ENCODE measurements around the gene IL17REL.
A peak's percentile ranks its signal among the peaks of the same experiment; 100 is the strongest.

Gene IL17REL

GRCh38 chr22:50045211-50046018, 32.9 kb upstream of the IL17REL start:
- DNase-seq = no peak

GRCh38 chr22:50044485-50045118, 32.0 kb upstream of the IL17REL start:
- no peak for DNase-seq

DNA sequence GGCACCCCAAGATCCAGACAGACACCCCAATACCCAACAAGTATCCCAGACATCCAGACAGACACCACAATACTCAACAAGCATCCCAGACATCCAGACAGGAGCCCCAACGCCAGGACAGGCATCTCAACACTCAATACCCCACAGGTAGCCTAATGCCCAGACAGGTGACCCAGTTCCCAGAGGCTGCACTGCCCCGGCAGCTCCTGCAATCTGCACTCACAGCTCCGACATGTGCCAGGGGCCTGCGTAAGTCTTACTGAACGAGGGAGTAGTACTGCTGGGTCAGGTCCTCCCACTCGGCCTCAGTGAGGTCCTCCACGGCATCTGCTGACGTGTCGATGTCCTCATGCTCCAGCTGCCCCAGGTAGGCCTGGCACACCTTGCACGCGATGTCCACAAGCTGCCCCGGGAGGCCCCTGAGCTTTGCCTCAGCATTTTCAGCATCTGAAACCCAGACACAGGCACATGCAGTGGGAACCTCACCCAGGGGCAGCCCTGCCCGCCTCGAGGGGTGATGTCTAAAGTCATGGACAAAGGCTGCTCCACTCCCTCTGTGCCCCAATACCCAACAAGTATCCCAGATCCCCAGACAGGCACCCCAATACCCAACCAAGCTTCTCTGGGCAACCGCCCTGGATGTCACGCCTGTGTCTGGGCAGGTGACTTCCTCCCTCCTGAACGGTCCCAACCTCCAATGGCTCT, 28.9 kb upstream of the IL17REL start:
- DNase-seq = no peak

- DNase-seq = no peak
These were observed 28.2 kb upstream of the IL17REL start for GRCh38 chr22:50040717-50041116.

DNA sequence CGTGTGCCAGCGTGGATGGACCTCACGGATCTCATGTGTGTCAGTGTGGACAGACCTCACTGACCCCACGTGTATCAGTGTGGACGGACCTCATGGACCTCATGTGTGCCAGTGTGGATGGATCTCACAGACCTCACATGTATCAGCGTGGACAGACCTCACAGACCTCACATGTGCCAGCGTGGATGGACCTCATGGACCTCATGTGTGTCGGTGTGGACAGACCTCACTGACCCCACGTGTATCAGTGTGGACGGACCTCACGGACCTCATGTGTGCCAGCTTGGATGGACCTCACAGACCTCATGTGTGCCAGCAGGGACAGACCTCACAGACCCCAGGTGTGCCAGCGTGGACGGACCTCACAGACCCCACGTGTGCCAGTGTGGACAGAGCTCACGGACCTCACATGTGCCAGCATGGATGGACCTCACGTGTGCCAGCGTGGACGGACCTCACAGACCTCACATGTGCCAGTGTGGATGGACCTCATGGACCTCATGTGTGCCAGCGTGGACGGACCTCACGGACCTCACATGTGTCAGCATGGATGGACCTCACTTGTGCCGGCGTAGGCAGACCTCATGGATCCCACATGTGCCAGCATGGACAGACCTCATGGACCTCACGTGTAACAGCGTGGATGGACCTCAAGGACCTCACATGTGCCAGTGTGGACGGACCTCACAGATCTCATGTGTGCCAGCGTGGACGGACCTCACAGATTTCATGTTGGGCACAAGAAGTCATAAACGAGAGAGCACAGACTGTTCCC, 27.3 kb upstream of the IL17REL start:
- DNase-seq = no peak

DNA sequence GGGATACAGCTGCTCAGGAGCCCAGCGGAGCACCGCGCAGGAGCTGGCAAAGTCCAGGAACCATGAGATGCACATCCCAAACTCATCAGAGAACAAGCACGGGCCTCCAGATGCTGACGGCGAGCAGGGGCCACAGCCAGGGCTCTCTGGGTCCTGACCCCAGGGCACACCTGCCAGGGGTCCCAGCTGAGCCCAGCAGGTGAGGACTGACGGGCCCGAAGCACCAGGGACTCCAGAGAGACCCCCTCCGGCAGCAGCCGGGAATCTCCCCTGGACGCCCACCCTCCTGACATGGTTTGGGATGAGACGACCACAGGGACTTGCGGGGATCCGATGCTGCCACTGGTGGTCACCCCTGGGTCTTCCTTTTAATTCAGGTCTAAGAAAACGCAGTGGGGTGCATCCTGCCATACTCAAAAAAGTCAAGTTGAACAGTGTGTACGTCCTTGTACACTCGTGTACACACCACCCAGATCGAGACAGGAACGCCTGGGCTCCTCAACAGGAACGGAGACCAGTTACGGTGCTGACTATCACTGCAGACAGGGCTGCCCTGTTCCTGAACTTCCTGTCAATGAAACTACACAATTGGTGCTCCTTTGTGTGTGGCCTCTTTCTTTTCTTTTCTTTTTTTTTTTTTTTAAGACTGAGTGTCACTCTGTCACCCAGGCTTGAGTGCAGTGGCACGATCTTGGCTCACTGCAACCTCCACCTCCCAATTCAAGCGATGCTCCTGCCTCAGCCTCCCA, 23.6 kb upstream of the IL17REL start:
- no peak for DNase-seq

- DNase-seq = no peak
These were observed 22.7 kb upstream of the IL17REL start for GRCh38 chr22:50035131-50035881.

DNA sequence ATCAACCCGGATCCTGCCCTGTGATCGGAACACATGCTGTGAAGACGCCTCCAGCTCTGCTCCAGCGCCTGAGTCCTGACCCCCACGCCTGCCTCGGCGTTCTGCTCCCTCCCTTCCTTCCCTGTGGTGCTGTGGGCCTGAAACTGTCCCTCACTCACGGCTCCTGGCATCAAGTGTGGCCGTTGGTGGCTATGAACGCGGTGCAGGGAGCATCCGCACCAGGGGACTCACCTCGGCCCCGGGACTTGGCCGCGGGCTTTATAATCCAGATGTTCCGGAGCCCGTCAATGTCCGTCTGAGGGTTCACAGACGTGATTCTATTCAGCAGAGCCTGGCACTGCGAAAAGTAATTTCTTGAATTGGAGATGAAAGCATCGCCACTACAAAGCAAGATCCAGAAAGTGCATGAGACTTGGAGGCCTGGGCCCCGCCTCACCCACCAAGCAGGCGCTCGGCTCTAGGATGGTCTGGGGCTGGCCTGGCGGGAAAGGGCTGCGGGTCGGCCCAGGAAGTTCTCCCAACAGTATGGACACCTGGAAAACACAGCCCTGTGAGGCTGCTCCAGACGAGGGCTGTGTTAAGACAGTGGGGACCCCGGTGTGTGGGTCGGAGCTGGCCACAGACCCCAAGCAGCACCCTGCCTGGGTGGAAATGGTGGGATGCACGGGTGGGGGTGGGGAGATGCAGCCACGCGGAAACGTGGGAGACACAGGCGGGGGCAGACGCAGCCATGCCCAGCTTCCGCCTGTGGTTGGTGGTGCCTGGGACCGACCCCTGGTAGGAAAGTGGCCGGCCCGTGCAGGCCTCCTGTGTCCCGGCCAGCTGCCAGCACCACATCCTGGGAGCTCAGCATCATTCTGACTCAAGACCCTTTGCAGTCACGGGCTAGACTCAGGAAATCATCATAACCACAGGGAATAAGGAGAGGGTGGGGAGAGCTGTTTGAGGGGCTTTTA, 21.8 kb upstream of the IL17REL start:
- DNase-seq = no peak

DNA sequence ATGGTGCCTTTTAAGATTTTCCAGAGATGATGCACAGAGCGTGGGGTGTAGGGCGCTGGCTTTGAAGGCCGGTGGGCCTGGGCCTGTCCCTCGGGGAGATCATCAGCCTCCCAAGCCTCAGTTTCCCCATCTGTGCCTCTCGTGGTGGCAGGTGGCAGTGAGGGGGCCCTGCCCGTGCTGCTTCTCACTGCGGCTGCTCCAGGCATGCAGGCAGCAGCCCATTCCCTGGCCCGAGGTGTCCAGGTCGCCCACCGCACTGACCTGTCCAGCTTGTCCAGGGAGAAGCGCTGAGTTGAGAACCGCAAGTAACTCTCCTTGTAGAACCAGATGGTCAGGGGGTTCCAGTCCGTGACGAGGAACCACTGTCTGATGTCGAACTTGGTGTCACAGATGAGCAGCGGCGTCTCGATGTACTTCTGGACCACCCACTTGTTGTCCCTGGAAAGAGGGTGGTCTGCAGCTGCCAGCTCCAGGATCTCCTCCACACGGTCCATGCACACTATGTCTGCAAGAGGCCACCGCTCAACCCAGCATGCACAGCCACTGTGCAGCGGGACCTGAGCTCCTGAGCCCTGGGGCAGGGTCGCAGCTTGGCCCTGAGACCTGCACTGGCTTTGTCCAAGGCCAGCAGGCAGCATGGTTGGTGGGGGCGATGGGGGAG, 20.5 kb upstream of the IL17REL start:
- DNase-seq = no peak

DNA sequence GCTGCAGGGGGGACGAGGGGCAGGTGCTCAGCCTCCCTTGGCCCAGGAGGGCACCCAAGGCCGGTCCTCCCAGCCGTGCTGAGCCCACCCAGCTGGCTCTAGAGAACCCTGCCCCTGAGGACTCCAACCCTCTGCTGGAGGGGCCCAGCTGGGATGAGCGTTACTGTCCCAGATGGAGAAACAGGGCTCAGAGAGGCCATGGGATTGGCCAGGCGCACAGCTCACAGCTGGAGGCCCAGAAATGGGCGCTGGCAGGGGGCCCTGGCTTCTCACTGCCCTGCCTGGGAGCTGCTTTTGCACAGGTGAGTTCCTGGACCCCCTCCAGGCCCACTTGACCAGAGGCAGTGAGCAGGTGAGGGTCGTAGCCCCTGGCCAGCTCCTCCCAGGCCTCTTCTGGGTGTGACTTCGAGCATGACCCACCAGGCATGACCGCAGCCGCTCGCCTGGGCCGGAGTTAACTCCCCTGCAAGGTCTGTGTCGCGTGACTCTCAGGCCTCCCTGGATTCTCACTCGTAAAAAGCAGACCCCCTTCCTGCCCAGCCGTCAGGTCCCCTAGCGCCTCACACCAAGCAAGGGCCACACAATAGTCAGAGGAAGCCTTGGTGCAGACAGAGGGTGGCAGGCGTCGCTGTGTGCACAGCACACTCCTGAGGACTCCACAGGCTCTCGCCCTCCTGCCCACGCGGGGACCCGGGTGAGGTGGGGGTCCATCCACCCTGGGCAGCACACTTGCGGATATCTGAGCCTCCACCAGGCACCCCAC, 19.7 kb upstream of the IL17REL start:
- DNase-seq = no peak

DNA sequence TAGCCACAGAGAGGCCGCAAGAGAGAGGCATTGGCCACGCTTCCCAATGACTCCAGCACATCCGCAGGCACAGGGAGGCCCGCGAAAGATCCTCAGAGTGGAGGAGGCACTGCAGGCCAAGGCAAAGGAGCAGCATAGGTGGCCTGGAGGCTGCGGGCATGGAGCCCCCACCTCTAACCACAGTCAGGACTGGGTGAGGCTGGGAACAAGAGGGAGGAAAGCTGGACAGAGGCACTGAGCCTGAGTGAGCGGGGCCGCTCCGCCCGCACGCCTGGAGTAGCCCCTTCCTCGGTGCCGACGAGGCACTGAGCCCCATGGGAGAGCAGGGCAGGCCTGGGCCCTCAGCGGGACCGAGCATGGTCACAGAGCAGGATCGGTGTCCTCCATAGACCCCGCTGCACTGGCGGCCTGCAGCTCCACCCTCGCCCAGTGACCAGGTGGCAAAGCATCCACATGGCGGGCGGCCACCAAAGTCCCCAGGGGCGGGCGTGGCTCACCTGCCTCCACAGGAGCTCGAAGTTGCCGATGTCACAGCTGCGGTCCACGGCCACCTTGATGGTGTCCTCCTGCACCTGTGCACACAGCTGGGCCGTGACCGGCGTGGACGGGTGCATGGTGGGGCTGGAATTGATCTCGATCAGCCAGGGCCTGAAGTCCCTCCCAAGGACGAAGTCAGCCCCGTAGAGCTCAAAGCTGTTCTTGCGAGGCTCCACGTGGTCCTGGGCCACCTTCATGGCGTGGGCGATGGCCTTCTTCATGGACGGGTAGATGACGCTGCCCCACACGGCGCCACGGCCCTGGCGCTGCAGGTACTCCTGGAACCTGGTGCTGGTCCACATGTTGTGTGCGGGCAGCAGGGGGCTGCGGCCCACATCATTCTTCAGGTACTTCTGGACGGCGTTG, 18.9 kb upstream of the IL17REL start:
- no peak for DNase-seq

DNA sequence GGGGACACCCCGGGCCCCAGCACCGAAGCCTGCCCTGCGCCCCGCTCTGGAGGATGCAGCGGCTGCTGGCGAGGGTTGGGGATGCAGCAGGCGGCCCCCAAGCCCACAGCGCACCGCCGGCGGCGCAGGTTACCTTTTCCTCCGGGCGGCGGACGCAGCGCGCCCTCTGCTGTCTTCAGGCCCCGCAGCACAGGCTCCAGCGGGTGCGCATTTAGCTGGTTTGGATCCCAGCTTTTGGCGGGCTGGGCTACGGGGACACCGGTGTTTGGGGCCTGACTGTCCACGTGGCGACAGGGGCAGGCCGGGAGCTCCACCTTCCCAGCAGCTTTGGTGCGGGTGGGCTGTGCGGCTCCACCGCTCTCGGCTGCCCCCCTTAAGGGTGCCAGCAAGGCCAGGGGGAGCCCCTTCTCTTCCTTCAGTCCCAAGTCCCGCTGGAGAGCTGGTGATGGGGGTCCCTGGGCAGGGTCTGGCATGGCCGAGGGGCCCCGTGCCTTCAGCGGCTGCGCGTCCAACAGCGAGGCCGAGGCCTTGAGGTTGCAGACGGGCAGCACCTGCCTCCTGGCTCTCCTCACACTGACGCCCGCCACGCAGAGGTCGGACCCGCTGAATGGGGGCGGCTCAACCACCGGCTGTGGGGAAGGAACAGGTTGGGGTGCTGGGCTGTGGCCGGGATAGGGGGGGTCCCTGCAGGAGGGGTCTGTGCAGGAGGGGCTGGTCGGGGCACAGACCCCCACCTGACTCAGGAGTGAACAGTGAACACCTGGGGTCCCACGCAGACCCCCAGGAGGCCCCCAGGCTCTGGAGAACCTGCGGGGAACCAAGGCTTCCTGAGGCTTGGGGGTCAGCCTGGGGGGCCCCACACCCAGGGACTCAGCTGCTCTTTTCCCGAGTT, 18.0 kb upstream of the IL17REL start:
- DNase-seq = peak; percentile 94

- DNase-seq = peak; percentile 53
These were observed 15.3 kb upstream of the IL17REL start for GRCh38 chr22:50027639-50028537.

GRCh38 chr22:50025993-50026392, 13.4 kb upstream of the IL17REL start:
- DNase-seq = no peak

DNA sequence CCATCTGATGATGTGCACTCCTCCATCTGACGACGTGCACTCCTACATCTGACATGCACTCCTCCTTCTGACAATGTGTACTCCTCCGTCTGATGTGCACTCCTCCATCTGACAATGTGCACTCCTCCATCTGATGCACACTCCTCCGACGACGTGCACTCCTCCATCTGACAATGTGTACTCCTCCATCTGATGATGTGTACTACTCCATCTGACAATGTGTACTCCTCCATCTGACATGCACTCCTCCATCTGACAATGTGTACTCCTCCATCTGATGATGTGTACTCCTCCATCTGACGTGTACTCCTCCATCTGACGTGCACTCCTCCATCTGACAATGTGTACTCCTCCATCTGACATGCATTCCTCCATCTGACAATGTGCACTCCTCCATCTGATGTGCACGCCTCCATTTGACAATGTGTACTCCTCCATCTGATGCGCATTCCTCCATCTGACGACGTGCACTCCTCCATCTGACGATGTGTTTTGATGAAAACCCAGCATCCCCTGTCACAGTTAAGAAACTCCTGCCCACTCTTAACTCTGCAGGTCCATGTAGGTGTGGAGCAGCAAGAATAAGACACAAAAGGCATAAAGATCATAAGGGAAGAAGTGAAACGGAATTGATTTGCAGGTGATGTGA, 9.7 kb upstream of the IL17REL start:
- DNase-seq = no peak
